Neural crest cell (in vitro differentiated cells): ENCODE results near the gene C1orf35. TPM values are rescaled to one million over a fixed set of nuclear protein-coding genes. Genes with fewer than 3 reads are reported as not detected.

ENCODE experiments used
- DNase-seq: peaks from one replicate; pipeline ENCODE4 v3.0.0; 2021; ENCODE audit warnings: low read depth, mixed read lengths, low spot score
- H3K27ac Mint-ChIP-seq: one replicate; pipeline ENCODE4 v1.8.0; 2021; ENCODE audit warnings: mild to moderate bottlenecking, mixed read lengths; ENCODE audit not compliant: unreplicated experiment
- H3K27me3 Mint-ChIP-seq: 2 replicates; pipeline ENCODE4 v1.8.0; 2021; ENCODE audit warnings: low read depth, mild to moderate bottlenecking, mixed read lengths
- H3K36me3 Mint-ChIP-seq: 2 replicates; pipeline ENCODE4 v1.8.0; 2021; ENCODE audit warnings: low read depth, mild to moderate bottlenecking, mixed read lengths
- H3K4me1 Mint-ChIP-seq: 2 replicates; pipeline ENCODE4 v1.8.0; 2021; ENCODE audit warnings: mixed read lengths
- H3K4me3 Mint-ChIP-seq: one replicate; pipeline ENCODE4 v1.8.0; 2021; ENCODE audit warnings: mild to moderate bottlenecking, mixed read lengths
- H3K9me3 Mint-ChIP-seq: 2 replicates; pipeline ENCODE4 v1.8.0; 2021; ENCODE audit warnings: mixed read lengths
- CTCF ChIP-seq: fragments of 200-600 bp; sonication (generic); conservative IDR thresholded peaks from 2 replicates; pipeline ENCODE4 v1.5.0; 2021; ENCODE audit warnings: antibody characterized with exemption, mild to moderate bottlenecking
- total RNA-seq: library from RNA; stranded (reverse); gene quantifications from 2 replicates; pipeline ENCODE4 v1.2.1, GENCODE V29; 2021

The C1orf35 gene
- total RNA-seq, 1 donor from 2014 or later = 29.7 TPM

DNA sequence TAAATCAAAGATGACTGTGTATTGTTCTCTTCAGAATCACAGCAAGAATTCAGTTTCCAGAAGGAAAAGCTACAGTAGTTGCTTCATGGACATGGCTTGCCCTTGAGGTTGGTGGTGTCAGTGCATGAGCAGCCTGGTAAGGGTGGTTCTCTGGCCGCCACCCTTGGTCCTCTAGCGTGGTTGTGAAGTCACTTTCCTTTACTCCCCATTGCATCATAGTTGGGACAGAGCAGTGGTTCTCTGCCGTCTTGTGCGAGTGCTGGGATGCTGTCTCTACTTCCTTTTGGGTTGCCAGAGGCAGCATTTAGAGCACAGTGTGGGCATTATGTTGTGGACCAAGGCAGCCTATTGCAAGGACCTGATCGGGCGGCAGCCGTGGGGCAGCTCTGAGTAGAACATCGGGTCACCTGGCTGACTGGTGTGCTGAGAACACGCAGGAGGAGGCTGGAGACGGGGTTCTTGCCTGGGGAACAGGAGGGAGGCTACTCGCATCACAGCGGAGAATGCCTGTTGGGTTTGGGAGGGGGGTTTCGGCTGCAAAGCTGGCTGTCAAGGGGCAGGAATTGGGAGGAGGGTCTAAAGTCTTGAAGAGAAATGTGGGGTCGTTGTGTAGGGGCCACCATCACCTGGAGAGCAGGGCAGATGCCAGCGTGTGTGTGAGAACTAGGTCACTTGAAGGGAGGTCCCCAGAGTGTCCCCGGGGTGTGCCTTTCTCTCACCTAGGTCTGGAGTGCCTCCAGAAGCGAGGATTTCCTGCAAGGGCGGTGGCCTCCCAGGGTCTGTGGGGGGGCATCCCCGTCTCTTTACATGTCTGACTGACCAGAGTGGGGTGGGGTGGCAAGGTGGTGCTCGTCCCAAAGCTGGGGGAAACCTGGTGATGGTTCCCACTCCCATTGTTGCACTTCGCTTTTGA is 14.3 kb downstream of the C1orf35 start:
- H3K4me3 Mint-ChIP-seq = peak overlapping the region; percentile 48
- TF ChIP-seq CTCF = no peak
- no peaks in the 10 kb centered on the region for H3K27me3 Mint-ChIP-seq
- H3K36me3 Mint-ChIP-seq = peaks cover 13% of the 10 kb centered on the region
- no peak for DNase-seq
- H3K9me3 Mint-ChIP-seq = no peaks in the 10 kb centered on the region
- H3K4me1 Mint-ChIP-seq = peaks cover 65% of the 10 kb centered on the region
- H3K27ac Mint-ChIP-seq = no peak overlapping the region

GRCh38 chr1:228087771-228088251 is 15.3 kb downstream of the C1orf35 start:
- Mint-ChIP-seq H3K27ac (no peak overlapping the region), H3K4me1 (peaks cover 71% of the 10 kb centered on the region), H3K4me3 (no peak overlapping the region), H3K36me3 (peaks cover 13% of the 10 kb centered on the region), H3K27me3 (no peaks in the 10 kb centered on the region), H3K9me3 (no peaks in the 10 kb centered on the region)
- DNase-seq = no peak
- TF ChIP-seq CTCF = no peak

GRCh38 chr1:228085287-228085951 is 17.7 kb downstream of the C1orf35 start:
- peaks cover 3% of the 10 kb centered on the region for H3K36me3 Mint-ChIP-seq
- no peaks in the 10 kb centered on the region for H3K9me3 Mint-ChIP-seq
- H3K27me3 Mint-ChIP-seq = no peaks in the 10 kb centered on the region
- no peak for TF ChIP-seq CTCF
- peak overlapping the region; percentile 74 for H3K27ac Mint-ChIP-seq
- peak overlapping the region; percentile 98 for H3K4me3 Mint-ChIP-seq
- no peak for DNase-seq
- peaks cover 66% of the 10 kb centered on the region for H3K4me1 Mint-ChIP-seq

- DNase-seq = no peak
- Mint-ChIP-seq H3K9me3 (no peaks in the 10 kb centered on the region), H3K4me1 (peaks cover 61% of the 10 kb centered on the region), H3K27ac (peak overlapping the region; percentile 74), H3K27me3 (no peaks in the 10 kb centered on the region), H3K4me3 (peak overlapping the region; percentile 98), H3K36me3 (peaks cover 3% of the 10 kb centered on the region)
- no peak for TF ChIP-seq CTCF
Measured at GRCh38 chr1:228084797-228085196, 18.3 kb downstream of the C1orf35 start.

DNA sequence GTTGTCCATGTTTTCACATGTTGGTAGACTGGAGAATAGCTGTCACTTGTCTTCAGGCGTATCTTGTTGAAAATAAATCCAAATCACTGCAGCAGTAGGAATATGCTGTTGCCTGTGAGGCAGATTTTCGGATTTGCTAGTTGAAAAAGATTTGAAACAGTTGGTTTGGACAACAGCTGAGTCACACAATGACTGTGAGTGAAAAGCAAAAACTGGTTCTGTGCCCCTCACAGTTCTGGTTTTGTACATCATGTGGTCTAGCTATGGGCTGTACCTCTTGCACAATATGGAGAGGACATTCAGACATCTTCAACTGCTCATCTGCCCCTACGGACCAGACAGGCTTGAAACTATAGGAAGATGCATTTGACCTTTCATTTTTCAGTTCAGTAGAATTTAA is 18.8 kb downstream of the C1orf35 start:
- Mint-ChIP-seq H3K27ac (peak overlapping the region; percentile 67), H3K4me3 (peak overlapping the region; percentile 98), H3K27me3 (no peaks in the 10 kb centered on the region), H3K36me3 (peaks cover 3% of the 10 kb centered on the region), H3K9me3 (no peaks in the 10 kb centered on the region), H3K4me1 (peaks cover 58% of the 10 kb centered on the region)
- TF ChIP-seq CTCF = no peak
- DNase-seq = no peak
